ENCODE results near the gene REXO2. TPM values are rescaled to one million over a fixed set of nuclear protein-coding genes. Genes with fewer than 3 reads are reported as not detected.

REXO2 gene
- total RNA-seq, 1 donor from 2014 or later: 24.5 TPM

DNA sequence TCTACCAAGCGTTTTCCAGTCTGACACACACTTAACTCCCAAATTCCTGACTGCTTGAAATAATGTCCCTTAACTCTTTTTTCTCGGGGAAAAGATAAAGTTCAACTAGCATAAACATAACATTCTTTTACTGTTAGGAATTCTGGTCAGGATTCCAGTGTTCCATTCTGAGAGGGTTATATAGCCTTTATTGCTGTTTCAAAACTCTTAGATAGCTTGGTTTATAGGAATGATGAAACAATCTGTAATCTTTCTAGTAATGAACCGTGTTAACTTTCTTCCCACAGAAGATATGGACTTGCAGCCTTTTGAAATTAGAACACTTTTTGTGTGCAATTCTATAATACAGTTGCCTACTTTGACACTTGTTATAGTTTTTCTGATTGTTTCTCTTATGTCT lies 8.6 kb downstream of the REXO2 start:
- Mint-ChIP-seq H3K27ac (ENCODE audit: unreplicated experiment) (no peak overlapping the region), H3K36me3 (ENCODE audit: unreplicated experiment) (no peaks in the 10 kb centered on the region), H3K9me3 (ENCODE audit: unreplicated experiment) (no peaks in the 10 kb centered on the region)

DNA sequence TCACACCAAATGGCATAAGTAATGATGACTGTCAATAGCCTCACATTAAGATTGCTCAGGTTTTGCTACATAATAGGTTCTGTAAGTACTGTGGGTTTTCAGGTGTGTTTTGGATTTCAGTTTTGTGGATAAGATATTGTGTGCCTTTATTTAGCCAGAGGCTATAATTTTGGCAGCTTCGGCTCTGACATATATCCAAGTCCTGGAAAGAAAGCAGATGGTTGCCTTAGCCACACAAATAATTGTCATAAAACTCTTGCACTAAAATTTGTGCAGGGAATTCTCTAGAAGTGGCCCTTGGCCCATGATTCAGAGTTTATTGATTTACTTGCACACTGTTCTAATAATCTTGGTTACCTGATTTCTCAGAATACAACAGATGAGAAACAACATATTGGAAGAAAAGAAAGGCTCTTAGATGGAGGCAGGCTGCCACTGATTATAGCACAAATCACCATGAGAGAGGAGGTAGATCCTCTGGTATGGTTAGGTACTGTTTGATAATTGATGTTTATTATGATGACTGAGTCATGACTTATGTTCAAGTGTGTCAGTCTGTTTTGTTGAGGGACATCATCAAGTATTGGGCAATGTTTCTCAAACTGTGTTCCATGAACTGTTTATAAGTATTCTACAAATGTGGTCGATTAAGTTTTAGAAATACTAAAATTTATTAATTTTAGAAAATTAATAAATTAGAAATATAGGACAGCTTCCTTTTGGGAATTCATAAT lies 9.6 kb downstream of the REXO2 start:
- Mint-ChIP-seq H3K4me3 (ENCODE audit: unreplicated experiment) (no peak overlapping the region), H3K27me3 (ENCODE audit: unreplicated experiment) (no peaks in the 10 kb centered on the region), H3K27ac (ENCODE audit: unreplicated experiment) (no peak overlapping the region), H3K36me3 (ENCODE audit: unreplicated experiment) (no peaks in the 10 kb centered on the region), H3K9me3 (ENCODE audit: unreplicated experiment) (no peaks in the 10 kb centered on the region), H3K4me1 (ENCODE audit: low read depth, unreplicated experiment) (no peaks in the 10 kb centered on the region)
- TF ChIP-seq, protein P1, sequence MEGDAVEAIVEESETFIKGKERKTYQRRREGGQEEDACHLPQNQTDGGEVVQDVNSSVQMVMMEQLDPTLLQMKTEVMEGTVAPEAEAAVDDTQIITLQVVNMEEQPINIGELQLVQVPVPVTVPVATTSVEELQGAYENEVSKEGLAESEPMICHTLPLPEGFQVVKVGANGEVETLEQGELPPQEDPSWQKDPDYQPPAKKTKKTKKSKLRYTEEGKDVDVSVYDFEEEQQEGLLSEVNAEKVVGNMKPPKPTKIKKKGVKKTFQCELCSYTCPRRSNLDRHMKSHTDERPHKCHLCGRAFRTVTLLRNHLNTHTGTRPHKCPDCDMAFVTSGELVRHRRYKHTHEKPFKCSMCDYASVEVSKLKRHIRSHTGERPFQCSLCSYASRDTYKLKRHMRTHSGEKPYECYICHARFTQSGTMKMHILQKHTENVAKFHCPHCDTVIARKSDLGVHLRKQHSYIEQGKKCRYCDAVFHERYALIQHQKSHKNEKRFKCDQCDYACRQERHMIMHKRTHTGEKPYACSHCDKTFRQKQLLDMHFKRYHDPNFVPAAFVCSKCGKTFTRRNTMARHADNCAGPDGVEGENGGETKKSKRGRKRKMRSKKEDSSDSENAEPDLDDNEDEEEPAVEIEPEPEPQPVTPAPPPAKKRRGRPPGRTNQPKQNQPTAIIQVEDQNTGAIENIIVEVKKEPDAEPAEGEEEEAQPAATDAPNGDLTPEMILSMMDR (IDR thresholded peaks at IDR 0.05; ENCODE audit: partially characterized antibody, unreplicated experiment): no peak
- DNase-seq: no peak

More for the DNA sequence above, 8.6 kb downstream of the REXO2 start:
- TF ChIP-seq, protein P1 (IDR thresholded peaks at IDR 0.05; ENCODE audit: partially characterized antibody, unreplicated experiment): no peak
- H3K4me3 Mint-ChIP-seq (ENCODE audit: unreplicated experiment): no peak overlapping the region
- no peaks in the 10 kb centered on the region for H3K27me3 Mint-ChIP-seq (ENCODE audit: unreplicated experiment)
- H3K4me1 Mint-ChIP-seq (ENCODE audit: low read depth, unreplicated experiment): no peaks in the 10 kb centered on the region
- no peak for DNase-seq

- TF ChIP-seq, protein P1 (IDR thresholded peaks at IDR 0.05; ENCODE audit: partially characterized antibody, unreplicated experiment): no peak
- Mint-ChIP-seq H3K4me3 (ENCODE audit: unreplicated experiment) (no peak overlapping the region), H3K27me3 (ENCODE audit: unreplicated experiment) (no peaks in the 10 kb centered on the region), H3K36me3 (ENCODE audit: unreplicated experiment) (no peaks in the 10 kb centered on the region), H3K4me1 (ENCODE audit: low read depth, unreplicated experiment) (no peaks in the 10 kb centered on the region), H3K9me3 (ENCODE audit: unreplicated experiment) (no peaks in the 10 kb centered on the region), H3K27ac (ENCODE audit: unreplicated experiment) (no peak overlapping the region)
- no peak for DNase-seq
Observed at GRCh38 chr11:114449845-114450244, 10.6 kb downstream of the REXO2 start.

DNA sequence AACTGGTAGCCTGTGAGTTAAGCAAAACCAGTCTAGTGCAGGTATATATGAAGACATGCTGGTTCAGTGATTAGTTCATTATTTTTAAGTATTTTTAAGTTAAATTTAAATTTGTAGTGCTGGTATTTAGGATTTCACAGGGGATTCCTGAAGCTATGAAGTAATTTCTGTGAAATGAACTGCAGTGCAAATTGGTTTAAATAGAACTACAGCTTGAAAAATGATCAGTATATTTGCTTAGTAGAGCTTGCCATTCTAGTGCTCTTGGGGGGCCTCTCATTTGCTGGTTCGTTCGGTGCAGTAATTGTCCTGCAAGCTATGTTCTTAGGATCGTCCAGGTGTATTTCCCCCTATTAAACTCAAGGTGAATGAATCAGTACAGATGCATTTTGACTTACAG lies 13.1 kb downstream of the REXO2 start:
- Mint-ChIP-seq H3K4me1 (ENCODE audit: low read depth, unreplicated experiment) (no peaks in the 10 kb centered on the region), H3K27ac (ENCODE audit: unreplicated experiment) (no peak overlapping the region), H3K9me3 (ENCODE audit: unreplicated experiment) (no peaks in the 10 kb centered on the region), H3K36me3 (ENCODE audit: unreplicated experiment) (no peaks in the 10 kb centered on the region), H3K4me3 (ENCODE audit: unreplicated experiment) (no peak overlapping the region), H3K27me3 (ENCODE audit: unreplicated experiment) (no peaks in the 10 kb centered on the region)
- no peak for DNase-seq
- TF ChIP-seq, protein P1 (IDR thresholded peaks at IDR 0.05; ENCODE audit: partially characterized antibody, unreplicated experiment): no peak

DNA sequence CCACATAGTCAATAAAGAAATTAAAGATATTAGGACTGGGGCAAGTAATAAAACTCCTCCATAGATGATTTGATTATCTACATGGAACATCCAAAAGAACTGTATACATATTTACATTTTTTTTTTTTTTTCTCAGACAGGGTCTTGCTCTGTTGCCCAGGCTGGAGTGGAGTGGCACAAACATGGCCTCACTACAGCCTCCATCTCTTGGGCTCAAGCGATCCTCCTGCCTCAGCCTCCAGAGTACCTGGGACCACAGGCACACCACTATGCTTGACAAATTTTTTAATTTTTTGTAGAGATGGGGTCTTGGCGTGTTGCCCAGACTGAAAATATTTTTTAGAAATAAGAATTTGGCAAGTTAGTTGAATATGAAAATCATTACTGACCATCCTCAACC lies 24.7 kb downstream of the REXO2 start:
- TF ChIP-seq, protein P1 (IDR thresholded peaks at IDR 0.05; ENCODE audit: partially characterized antibody, unreplicated experiment): no peak
- DNase-seq: no peak
- Mint-ChIP-seq H3K4me3 (ENCODE audit: unreplicated experiment) (no peak overlapping the region), H3K9me3 (ENCODE audit: unreplicated experiment) (no peaks in the 10 kb centered on the region), H3K4me1 (ENCODE audit: low read depth, unreplicated experiment) (no peaks in the 10 kb centered on the region), H3K27me3 (ENCODE audit: unreplicated experiment) (no peaks in the 10 kb centered on the region), H3K27ac (ENCODE audit: unreplicated experiment) (no peak overlapping the region), H3K36me3 (ENCODE audit: unreplicated experiment) (no peaks in the 10 kb centered on the region)

Data from glutamatergic neuron (in vitro differentiated cells).